HepG2 (cell line): ENCODE data around the gene TBC1D5. TPM values are rescaled to one million over a fixed set of nuclear protein-coding genes. Genes with fewer than 3 reads are reported as not detected.
"Not testable (repeated sequence)": the region's sequence is repeated elsewhere in the genome, so short reads cannot be mapped to it uniquely, and the experiment has no call there.

Source experiments
- CBFB ChIP-seq: sonication (generic); formaldehyde crosslinking; IDR thresholded peaks from 2 replicates; pipeline ENCODE4 v1.4.0; 2020; ENCODE audit warnings: missing genetic modification reagents
- CENPT ChIP-seq: sonication (generic); formaldehyde crosslinking; IDR thresholded peaks from 2 replicates; pipeline ENCODE4 v1.8.0; 2022; ENCODE audit warnings: low read depth, mild to moderate bottlenecking, moderate library complexity, missing genetic modification reagents
- FOXA1 ChIP-seq, 2 experiments: fragments of 450-650 bp in 1 of 2; sonication (generic) in 1 of 2; formaldehyde crosslinking in 1 of 2; IDR thresholded peaks; 2 replicates each; pipeline versions ENCODE4 v1.4.0 to v1.6.1; 2016 to 2020; ENCODE audit warnings: missing genetic modification reagents in 1 of 2
- FOXA3 ChIP-seq: IDR thresholded peaks from 2 replicates; pipeline ENCODE4 v1.6.1; 2016; ENCODE audit warnings: missing genetic modification reagents, missing compliant biosample characterization
- GABPB1 ChIP-seq: IDR thresholded peaks from 2 replicates; pipeline ENCODE4 v1.6.1; 2016; ENCODE audit warnings: mild to moderate bottlenecking, missing genetic modification reagents, moderate library complexity, missing compliant biosample characterization
- PATZ1 ChIP-seq: sonication (generic); formaldehyde crosslinking; IDR thresholded peaks from 2 replicates; pipeline ENCODE4 v1.4.0; 2020; ENCODE audit warnings: missing genetic modification reagents
- TBX2 ChIP-seq: sonication (generic); formaldehyde crosslinking; IDR thresholded peaks from 2 replicates; pipeline ENCODE4 v1.5.0; 2020; ENCODE audit warnings: missing genetic modification reagents, mild to moderate bottlenecking, borderline replicate concordance
- ZBTB38 ChIP-seq: sonication (generic); formaldehyde crosslinking; IDR thresholded peaks from 2 replicates; pipeline ENCODE4 v1.5.1; 2020; ENCODE audit warnings: mild to moderate bottlenecking, missing genetic modification reagents
- ZNF687 ChIP-seq: sonication (generic); formaldehyde crosslinking; IDR thresholded peaks from 2 replicates; pipeline ENCODE4 v1.5.1; 2020; ENCODE audit warnings: mild to moderate bottlenecking, missing genetic modification reagents, moderate library complexity
- ZNF788 ChIP-seq: sonication (generic); formaldehyde crosslinking; IDR thresholded peaks from 2 replicates; pipeline ENCODE4 v1.5.0; 2020; ENCODE audit warnings: mild to moderate bottlenecking, missing genetic modification reagents, borderline replicate concordance
- ZSCAN21 ChIP-seq: sonication (generic); formaldehyde crosslinking; IDR thresholded peaks from 2 replicates; pipeline ENCODE4 v1.8.0; 2022; ENCODE audit warnings: mild to moderate bottlenecking, missing genetic modification reagents, moderate library complexity, borderline replicate concordance
- polyA plus RNA-seq, 8 experiments: library from polyadenylated mRNA; depleted of rRNA in 3 of 8; stranded (reverse) in 7 of 8; unstranded in 1 of 8; fragments of >200 nt; fragmentation: Illumina TruSeq in 4 of 8; extraction: Trizol in 4 of 8; gene quantifications; 2 replicates each; pipeline versions ENCODE4 v1.2.1 to v1.2.3, GENCODE V29; 2011 to 2016; ENCODE audit warnings: low read depth in 4 of 8, missing spikeins in 1 of 8, mixed read lengths in 1 of 8; ENCODE audit not compliant: insufficient read depth in 1 of 8
- total RNA-seq, 5 experiments: library from RNA; depleted of rRNA; stranded (reverse); fragments of >200 nt; fragmentation: Illumina TruSeq; extraction: Trizol; gene quantifications; 2 replicates each; pipeline ENCODE4 v1.2.3, GENCODE V29; 2016; ENCODE audit warnings: low read depth in 1 of 5
- TF ChIP-seq, protein P1 (sequence below): sonication (generic); formaldehyde crosslinking; IDR thresholded peaks from 2 replicates; pipeline ENCODE4 v1.4.0; 2020; ENCODE audit warnings: missing genetic modification reagents

The TBC1D5 gene
- total and polyA plus RNA-seq, 2 of the 13 experiments (the other 11 are each of a cell fraction or from before 2014, with no cell fraction given), result 19.2 to 33.3 TPM

GRCh38 chr3:17692846-17693669 is 49.4 kb downstream of the TBC1D5 start (continued):
- TF ChIP-seq TBX2 (CRISPR knock-in tag) (peak; percentile 31; the same call in 1 of the 2 replicates), PATZ1 (CRISPR knock-in tag) (peak; percentile 48; the same call in 1 of the 2 replicates), ZBTB38 (peak; percentile 61; the same call in 1 of the 2 replicates), FOXA3 (CRISPR knock-in tag) (peak; percentile 53), GABPB1 (CRISPR knock-in tag) (peak; percentile 15; the same call in 1 of the 2 replicates), ZNF687 (peak; percentile 60), CENPT (CRISPR knock-in tag) (0 out of 2 replicates have a peak, but pooled peaks have one; percentile 22), FOXA1 (CRISPR knock-in tag; IDR thresholded peaks at IDR 0.05) (peak; percentile 81), ZNF788 (CRISPR knock-in tag) (0 out of 2 replicates have a peak, but pooled peaks have one; percentile 46), ZSCAN21 (CRISPR knock-in tag) (peak; percentile 45; the same call in 1 of the 2 replicates), CBFB (CRISPR knock-in tag) (0 out of 2 replicates have a peak, but pooled peaks have one; percentile 31)
- TF ChIP-seq, protein P1, sequence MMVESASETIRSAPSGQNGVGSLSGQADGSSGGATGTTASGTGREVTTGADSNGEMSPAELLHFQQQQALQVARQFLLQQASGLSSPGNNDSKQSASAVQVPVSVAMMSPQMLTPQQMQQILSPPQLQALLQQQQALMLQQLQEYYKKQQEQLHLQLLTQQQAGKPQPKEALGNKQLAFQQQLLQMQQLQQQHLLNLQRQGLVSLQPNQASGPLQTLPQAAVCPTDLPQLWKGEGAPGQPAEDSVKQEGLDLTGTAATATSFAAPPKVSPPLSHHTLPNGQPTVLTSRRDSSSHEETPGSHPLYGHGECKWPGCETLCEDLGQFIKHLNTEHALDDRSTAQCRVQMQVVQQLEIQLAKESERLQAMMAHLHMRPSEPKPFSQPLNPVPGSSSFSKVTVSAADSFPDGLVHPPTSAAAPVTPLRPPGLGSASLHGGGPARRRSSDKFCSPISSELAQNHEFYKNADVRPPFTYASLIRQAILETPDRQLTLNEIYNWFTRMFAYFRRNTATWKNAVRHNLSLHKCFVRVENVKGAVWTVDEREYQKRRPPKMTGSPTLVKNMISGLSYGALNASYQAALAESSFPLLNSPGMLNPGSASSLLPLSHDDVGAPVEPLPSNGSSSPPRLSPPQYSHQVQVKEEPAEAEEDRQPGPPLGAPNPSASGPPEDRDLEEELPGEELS (CRISPR knock-in tag), result 0 out of 2 replicates have a peak, but pooled peaks have one; percentile 24
- not testable (repeated sequence) for TF ChIP-seq FOXA1 (IDR thresholded peaks at IDR 0.05)
